HG03045 (cell line): Measurements from ENCODE around the gene ZP1.
"Not testable (repeated sequence)": the region's sequence is repeated elsewhere in the genome, so short reads cannot be mapped to it uniquely, and the experiment has no call there.

Source experiments
- ATAC-seq: cut with Tn5 transposase; IDR thresholded peaks from one replicate; pipeline ENCODE4 v1.9.1; 2021; ENCODE audit warnings: mild to moderate bottlenecking, moderate library complexity; ENCODE audit not compliant: unreplicated experiment

Gene ZP1

GRCh38 chr11:60906132-60906972, 39.0 kb downstream of the ZP1 start, which contains the start of gene PRPF19:
TSS of gene PRPF19 (minus strand) at chr11:60906585. CDS start at chr11:60906382, 203 bp downstream.
- ATAC-seq = peak; percentile 82

GRCh38 chr11:60908803-60909202, 41.5 kb downstream of the ZP1 start:
- ATAC-seq = no peak

DNA sequence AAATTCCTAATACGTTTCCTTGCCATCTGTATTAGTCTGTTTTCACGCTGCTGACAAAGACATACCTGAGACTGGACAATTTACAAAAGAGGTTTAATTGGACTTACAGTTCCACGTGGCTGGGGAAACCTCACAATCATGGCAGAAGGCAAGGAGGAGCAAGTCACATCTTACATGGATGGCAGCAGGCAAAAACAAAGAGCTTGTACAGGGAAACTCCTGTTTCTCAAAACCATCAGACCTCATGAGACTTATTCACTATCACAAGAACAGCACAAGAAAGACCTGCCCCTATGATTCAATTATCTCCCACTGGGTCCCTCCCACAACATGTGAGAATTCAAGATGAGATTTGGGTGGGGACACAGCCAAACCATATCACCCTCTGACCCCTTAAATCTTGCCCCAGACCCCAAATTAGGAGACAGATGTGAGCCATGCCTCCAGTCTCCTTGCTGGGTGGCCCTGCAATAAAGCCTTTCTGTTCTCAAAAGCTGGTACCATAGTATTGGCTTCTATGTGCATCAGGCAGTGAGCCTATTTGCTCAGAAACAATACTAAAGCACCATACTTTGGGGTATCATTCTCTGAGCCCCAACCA, 42.4 kb downstream of the ZP1 start:
- ATAC-seq = not testable (repeated sequence)

GRCh38 chr11:60910281-60910687, 42.9 kb downstream of the ZP1 start:
- peak; percentile 31 for ATAC-seq

- no peak for ATAC-seq
Measured at GRCh38 chr11:60910711-60911380, 43.5 kb downstream of the ZP1 start.

DNA sequence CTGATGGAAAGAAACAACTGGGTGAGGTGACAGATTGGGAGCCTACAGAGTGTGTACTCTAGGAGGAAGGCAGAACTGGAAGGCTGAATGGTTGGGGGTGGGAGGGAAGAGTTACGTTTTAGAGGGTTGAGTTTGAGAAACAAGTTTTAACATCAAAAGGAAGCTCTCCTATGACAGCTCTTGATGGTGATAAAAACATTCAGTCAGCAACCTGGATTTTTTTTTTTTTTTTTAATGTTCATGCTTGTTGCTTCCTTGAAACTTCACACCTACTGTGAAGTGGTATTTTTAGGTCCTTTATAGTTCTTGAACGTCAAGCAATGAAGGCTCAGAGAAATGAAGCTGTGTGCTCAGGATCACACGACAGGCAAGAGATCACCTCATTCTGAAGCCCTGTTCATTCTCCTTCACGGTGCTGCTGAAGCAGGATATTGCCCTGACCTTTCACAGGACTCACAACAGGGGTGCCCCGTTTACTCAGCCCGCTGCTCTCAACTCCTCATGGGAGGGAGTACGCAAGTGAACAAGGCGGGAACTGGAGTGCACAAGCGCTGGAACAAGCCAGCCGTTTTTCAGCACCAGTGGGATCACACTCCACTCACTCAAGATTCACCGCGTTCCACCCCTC, 45.0 kb downstream of the ZP1 start:
- ATAC-seq = no peak

- ATAC-seq = no peak
Measured at GRCh38 chr11:60912851-60913528, 45.6 kb downstream of the ZP1 start.

DNA sequence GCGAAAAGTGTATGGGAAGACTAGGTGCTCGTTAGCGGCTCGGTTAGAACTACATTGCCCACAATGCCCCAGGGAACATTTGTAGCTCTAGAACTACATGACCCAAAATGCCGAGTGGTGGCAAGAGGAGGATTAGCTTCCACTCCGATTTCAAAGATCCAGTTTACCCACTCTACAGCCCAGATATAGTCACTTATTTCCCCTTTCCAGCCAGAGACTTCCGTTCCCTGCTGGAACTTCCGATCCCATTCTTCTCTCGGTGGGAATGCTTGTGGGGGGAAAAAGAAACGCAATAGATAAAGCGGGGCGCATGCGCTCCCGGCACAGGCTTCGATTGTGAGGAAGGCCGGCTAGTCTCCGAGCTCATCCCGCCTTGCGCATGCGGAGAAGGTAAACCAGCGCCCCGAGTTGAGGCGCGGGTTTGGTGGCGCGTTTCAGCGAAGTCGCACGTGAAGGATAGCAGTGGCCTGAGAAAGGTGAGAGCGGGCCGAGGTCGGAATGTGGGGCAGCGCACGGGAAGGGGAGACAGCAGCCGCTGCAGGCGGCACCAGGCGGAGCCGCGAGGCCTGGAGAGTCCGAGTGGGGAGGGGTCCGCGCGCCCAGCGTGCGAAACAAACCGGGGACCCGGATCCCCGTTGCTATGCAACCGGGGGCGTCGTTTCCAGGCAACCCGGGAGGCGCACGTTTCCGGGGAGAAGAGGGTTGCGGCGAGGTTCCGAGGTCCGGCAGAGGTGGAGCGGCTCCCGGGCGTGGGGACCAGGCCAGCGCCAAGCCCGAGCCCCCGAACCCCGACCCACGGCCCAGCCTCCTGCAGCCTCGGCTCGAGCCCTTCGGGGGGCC, 46.7 kb downstream of the ZP1 start, which contains the start of gene TMEM109:
Gene TMEM109 (plus strand): TSS at position 366 of the 840 bp plus-strand sequence. CDS start 5,536 bp downstream, outside the sequence.
- peak; percentile 58 for ATAC-seq

DNA sequence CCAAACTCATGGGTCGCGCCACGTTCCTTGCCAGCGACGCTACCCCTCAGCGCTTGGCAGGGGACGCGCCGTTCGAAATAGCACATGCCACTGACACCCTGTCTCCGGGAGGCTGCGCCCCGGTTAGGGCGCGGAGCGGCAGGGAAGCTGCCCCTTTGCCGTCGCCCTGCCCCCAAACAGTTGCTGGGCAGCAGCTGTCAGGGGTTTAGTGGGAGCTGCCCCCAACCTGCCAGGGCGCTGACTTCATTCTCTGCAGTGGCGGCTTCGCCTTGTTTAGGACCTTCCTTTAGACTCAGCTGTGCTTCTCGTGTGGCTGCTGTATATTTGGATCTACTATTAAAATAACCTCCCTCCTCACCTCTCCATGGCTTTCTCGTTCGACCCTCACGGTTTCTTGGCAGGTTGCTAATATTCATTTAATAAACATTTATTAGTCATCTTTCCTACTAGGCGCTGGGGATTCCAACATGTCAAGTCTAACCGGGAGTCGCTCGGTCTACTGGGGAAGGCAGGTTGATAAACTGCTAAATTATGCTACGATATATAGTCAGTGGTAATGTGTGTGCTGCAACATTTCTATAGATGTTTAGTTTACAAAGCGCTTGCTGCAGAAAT, 47.4 kb downstream of the ZP1 start:
- peak; percentile 3 for ATAC-seq

GRCh38 chr11:60915248-60915914, 48.0 kb downstream of the ZP1 start:
- peak; percentile 35 for ATAC-seq

GRCh38 chr11:60916669-60917206, 49.4 kb downstream of the ZP1 start:
- ATAC-seq = no peak

- no peak for ATAC-seq
Measured at GRCh38 chr11:60917267-60917666, 49.9 kb downstream of the ZP1 start.

- no peak for ATAC-seq
Measured at GRCh38 chr11:60918251-60918938, 51.1 kb downstream of the ZP1 start.

GRCh38 chr11:60918939-60919265, 51.6 kb downstream of the ZP1 start:
- ATAC-seq = no peak

GRCh38 chr11:60919320-60919719, 52.0 kb downstream of the ZP1 start:
- no peak for ATAC-seq

DNA sequence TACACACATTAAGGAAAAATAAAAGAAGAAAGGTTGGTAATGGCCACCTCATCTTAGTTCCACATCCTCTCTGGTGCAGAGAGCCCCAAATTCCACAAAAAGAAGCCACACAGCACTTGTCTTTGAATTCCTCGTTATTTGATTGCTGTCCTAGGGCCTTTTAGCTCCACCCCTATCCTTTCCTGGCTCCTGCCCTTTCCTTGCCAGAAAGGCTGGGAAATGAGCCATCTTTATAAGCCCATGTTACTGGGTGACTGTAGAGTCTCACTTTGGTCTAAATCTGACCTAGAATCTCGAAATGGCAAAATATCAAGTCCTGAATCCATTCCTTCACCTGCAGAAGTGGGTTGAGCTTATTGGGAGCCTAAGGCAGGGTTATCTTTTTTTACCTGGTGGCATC, 52.6 kb downstream of the ZP1 start:
- ATAC-seq = no peak

- no peak for ATAC-seq
Measured at GRCh38 chr11:60921259-60921658, 53.9 kb downstream of the ZP1 start.

DNA sequence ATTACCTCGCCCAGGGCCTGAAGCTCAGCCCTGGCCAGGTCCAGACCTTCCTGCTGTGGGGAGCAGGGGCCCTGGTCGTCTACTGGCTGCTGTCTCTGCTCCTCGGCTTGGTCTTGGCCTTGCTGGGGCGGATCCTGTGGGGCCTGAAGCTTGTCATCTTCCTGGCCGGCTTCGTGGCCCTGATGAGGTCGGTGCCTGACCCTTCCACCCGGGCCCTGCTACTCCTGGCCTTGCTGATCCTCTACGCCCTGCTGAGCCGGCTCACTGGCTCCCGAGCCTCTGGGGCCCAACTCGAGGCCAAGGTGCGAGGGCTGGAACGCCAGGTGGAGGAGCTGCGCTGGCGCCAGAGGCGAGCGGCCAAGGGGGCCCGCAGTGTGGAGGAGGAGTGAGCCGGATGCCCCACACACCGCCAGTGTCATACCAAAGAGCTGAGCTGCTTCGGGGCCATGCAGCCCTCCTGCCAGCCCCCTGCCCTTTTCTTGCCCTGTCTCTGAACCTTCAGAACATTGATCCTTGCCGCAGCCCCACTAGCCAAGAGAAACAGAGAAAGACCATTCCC, 54.5 kb downstream of the ZP1 start:
- no peak for ATAC-seq
